Peyer's patch (tissue), 4 donors: ENCODE results near the gene BAIAP2. TPM values are rescaled to one million over a fixed set of nuclear protein-coding genes. Genes with fewer than 3 reads are reported as not detected.
A peak's percentile ranks its signal among the peaks of the same experiment; 100 is the strongest.

Experiments
- DNase-seq, 3 donors: peaks; one replicate each; pipeline ENCODE4 v3.0.0-alpha.2; 2017 to 2019
- H3K27ac ChIP-seq, 4 donors: fragments of 200-600 bp; sonication (generic); one replicate each; pipeline ENCODE4 v1.5.1; 2016 to 2019
- H3K27me3 ChIP-seq, 2 donors: fragments of 200-600 bp; sonication (generic); one replicate each; pipeline ENCODE4 v1.5.1; 2019
- H3K36me3 ChIP-seq, 3 donors: fragments of 200-600 bp; sonication (generic); one replicate each; pipeline ENCODE4 v1.5.1; 2016 to 2019
- H3K4me1 ChIP-seq, 4 donors: fragments of 200-600 bp; sonication (generic); one replicate each; pipeline ENCODE4 v1.5.1; 2016 to 2019
- H3K4me3 ChIP-seq, 4 donors: fragments of 200-600 bp; sonication (generic); 1 replicate in 3 of 4; 2 replicates in 1 of 4; pipeline ENCODE4 v1.5.1; 2016 to 2019; ENCODE audit warnings: mild to moderate bottlenecking in 1 of 4
- H3K9me3 ChIP-seq, 4 donors: fragments of 200-600 bp; sonication (generic); one replicate each; pipeline ENCODE4 v1.5.1; 2016 to 2019; ENCODE audit warnings: mild to moderate bottlenecking in 1 of 4
- CTCF ChIP-seq, 6 experiments: fragments of 450-650 bp in 4 of 6; fragments of 200-600 bp in 2 of 6; sonication (generic) in 1 of 6; IDR thresholded peaks; one replicate each; pipeline ENCODE4 v1.5.1; 2017 to 2019; ENCODE audit warnings: antibody characterized with exemption in 6 of 6, mild to moderate bottlenecking in 3 of 6, moderate library complexity in 1 of 6
- POLR2A ChIP-seq, 2 donors: fragments of 450-650 bp; IDR thresholded peaks; one replicate each; pipeline ENCODE4 v1.5.1; 2017; ENCODE audit warnings: antibody characterized with exemption in 2 of 2, mild to moderate bottlenecking in 2 of 2, moderate library complexity in 2 of 2
- total RNA-seq, 4 donors: library from RNA; depleted of rRNA; stranded (reverse); fragments of >200 nt; gene quantifications; one replicate each; pipeline ENCODE4 v1.1.0, GENCODE V29; 2016

Gene BAIAP2
- total RNA-seq, 4 donors from 2014 or later, result 10.2 to 61.9 (median 17.6) TPM

GRCh38 chr17:81032641-81033480, 2.1 kb upstream of the BAIAP2 start:
- Histone ChIP-seq H3K27ac (no peak overlapping the region), H3K4me3 (no peak overlapping the region), H3K4me1 (peaks cover 0 to 40% (median 8%) of the 10 kb centered on the region in 4 donors), H3K27me3 (no peaks in the 10 kb centered on the region), H3K9me3 (no peaks in the 10 kb centered on the region), H3K36me3 (no peaks in the 10 kb centered on the region)
- no peak for TF ChIP-seq CTCF (IDR thresholded peaks at IDR 0.05)
- no peak for TF ChIP-seq POLR2A (IDR thresholded peaks at IDR 0.05)
- DNase-seq, result no peak

GRCh38 chr17:81033535-81034167, 1.3 kb upstream of the BAIAP2 start:
- TF ChIP-seq CTCF (IDR thresholded peaks at IDR 0.05) (no peak), POLR2A (IDR thresholded peaks at IDR 0.05) (no peak)
- peak overlapping the region; percentile 67 to 88 (median 68) for H3K4me3 ChIP-seq
- no peaks in the 10 kb centered on the region for H3K27me3 ChIP-seq
- H3K4me1 ChIP-seq, result peaks cover 0 to 40% (median 8%) of the 10 kb centered on the region in 4 donors
- no peak for DNase-seq
- H3K9me3 ChIP-seq, result no peaks in the 10 kb centered on the region
- peak overlapping the region in 1 of 4 donors; percentile 63 for H3K27ac ChIP-seq
- H3K36me3 ChIP-seq, result no peaks in the 10 kb centered on the region

GRCh38 chr17:81034168-81034777, 678 bp upstream of the BAIAP2 start:
- Histone ChIP-seq H3K4me1 (peaks cover 0 to 40% (median 8%) of the 10 kb centered on the region in 4 donors), H3K4me3 (peak overlapping the region; percentile 67 to 88 (median 68)), H3K27ac (peak overlapping the region in 2 of 4 donors; percentile 59 to 63), H3K36me3 (no peaks in the 10 kb centered on the region), H3K27me3 (no peaks in the 10 kb centered on the region), H3K9me3 (no peaks in the 10 kb centered on the region)
- TF ChIP-seq POLR2A (IDR thresholded peaks at IDR 0.05) (no peak), CTCF (IDR thresholded peaks at IDR 0.05) (no peak)
- no peak for DNase-seq

- Histone ChIP-seq H3K27ac (peak overlapping the region; percentile 32 to 73 (median 56)), H3K4me1 (peaks cover 0 to 50% (median 8%) of the 10 kb centered on the region in 4 donors), H3K36me3 (no peaks in the 10 kb centered on the region), H3K27me3 (no peaks in the 10 kb centered on the region), H3K9me3 (no peaks in the 10 kb centered on the region), H3K4me3 (peak overlapping the region; percentile 67 to 88 (median 68))
- TF ChIP-seq POLR2A (IDR thresholded peaks at IDR 0.05) (no peak), CTCF (IDR thresholded peaks at IDR 0.05) (no peak)
- no peak for DNase-seq
Observed at GRCh38 chr17:81035521-81036196, 708 bp downstream of the BAIAP2 start.
